Retinal pigment epithelial cell (primary cell): ENCODE measurements around the gene FBXL7.

ENCODE experiments used
- DNase-seq: peaks from one replicate; pipeline ENCODE4 v3.0.0-alpha.2; 2010; ENCODE audit warnings: low read depth
- H3K4me3 ChIP-seq: 2 replicates; pipeline ENCODE4 v1.5.1; 2011; ENCODE audit warnings: mild to moderate bottlenecking, low read length, control low read depth, moderate library complexity
- TF ChIP-seq, protein P1 (sequence below): conservative IDR thresholded peaks from 2 replicates; pipeline ENCODE4 v1.5.1; 2011; ENCODE audit warnings: low read depth, low read length, control low read depth, inconsistent platforms

The FBXL7 gene

DNA sequence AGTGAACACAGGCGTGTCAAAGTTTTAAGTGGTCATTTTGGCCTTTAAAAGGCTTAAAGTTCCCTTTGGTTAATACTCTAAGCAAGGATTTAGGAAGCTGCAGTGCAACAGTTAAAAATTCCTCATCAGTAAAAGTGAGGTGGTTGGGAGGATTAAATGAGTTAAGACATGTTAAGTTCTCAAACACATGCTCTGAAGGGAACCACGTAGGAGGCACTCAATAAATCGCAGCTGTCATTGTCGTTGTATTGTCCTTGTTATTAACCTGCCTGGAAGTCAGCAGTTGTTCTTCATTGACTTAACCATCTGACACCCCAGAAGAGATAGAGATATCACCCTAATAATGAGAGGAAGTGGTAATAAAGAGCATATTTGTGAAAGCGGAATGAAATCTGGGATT, 432.1 kb downstream of the FBXL7 start:
- DNase-seq: peak; percentile 41
- no peak overlapping the region for H3K4me3 ChIP-seq
- TF ChIP-seq, protein P1, sequence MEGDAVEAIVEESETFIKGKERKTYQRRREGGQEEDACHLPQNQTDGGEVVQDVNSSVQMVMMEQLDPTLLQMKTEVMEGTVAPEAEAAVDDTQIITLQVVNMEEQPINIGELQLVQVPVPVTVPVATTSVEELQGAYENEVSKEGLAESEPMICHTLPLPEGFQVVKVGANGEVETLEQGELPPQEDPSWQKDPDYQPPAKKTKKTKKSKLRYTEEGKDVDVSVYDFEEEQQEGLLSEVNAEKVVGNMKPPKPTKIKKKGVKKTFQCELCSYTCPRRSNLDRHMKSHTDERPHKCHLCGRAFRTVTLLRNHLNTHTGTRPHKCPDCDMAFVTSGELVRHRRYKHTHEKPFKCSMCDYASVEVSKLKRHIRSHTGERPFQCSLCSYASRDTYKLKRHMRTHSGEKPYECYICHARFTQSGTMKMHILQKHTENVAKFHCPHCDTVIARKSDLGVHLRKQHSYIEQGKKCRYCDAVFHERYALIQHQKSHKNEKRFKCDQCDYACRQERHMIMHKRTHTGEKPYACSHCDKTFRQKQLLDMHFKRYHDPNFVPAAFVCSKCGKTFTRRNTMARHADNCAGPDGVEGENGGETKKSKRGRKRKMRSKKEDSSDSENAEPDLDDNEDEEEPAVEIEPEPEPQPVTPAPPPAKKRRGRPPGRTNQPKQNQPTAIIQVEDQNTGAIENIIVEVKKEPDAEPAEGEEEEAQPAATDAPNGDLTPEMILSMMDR: no peak

DNA sequence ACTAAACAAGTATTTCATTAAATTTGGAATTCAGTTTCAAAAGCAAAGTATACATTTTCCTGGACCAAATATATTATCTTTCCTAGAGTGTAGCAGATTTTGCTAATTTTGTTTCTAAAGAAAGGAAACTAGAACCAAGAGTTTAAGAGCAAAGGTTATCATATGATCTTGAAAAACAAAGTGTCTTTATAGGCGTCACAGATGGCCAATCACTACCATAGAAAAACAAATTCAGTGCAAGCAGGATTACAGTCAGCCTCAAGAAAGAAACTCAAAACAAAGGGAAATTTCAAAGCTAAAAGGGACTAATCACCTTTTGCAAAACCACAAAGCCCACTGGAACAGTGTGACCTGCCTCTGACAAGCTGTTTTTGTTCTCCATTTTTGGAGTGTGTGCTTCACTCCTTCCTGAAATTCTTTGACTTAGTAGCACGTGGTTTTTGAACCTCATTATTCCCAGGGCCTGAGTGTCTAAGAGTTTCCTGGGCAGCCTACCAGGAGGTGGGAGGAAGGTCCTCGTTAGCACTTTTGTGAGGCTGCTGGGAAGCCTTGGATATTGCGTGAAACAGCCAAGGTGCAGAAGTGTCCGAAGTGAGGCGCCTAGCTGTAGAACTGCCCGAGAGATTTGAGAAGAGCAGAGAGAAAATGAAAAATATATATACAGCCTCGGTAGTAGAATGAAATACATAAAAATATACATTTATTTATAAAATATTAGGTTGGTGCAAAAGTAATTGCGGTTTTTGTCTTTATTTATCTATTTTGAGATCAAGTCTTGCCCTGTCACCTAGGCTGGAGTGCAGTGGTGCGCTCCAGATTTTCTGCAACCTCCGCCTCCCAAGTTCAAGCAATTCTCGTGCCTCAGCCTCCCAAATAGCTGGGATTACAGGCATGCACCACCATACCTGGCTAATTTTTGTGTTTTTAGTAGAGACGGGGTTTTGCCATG, 433.6 kb downstream of the FBXL7 start:
- H3K4me3 ChIP-seq: no peak overlapping the region
- TF ChIP-seq, protein P1: no peak
- DNase-seq: peak; percentile 80

DNA sequence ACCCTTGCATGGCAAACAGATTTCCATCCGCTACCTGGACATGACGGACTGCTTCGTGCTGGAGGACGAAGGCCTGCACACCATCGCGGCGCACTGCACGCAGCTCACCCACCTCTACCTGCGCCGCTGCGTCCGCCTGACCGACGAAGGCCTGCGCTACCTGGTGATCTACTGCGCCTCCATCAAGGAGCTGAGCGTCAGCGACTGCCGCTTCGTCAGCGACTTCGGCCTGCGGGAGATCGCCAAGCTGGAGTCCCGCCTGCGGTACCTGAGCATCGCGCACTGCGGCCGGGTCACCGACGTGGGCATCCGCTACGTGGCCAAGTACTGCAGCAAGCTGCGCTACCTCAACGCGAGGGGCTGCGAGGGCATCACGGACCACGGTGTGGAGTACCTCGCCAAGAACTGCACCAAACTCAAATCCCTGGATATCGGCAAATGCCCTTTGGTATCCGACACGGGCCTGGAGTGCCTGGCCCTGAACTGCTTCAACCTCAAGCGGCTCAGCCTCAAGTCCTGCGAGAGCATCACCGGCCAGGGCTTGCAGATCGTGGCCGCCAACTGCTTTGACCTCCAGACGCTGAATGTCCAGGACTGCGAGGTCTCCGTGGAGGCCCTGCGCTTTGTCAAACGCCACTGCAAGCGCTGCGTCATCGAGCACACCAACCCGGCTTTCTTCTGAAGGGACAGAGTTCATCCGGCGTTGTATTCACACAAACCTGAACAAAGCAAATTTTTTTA, 436.7 kb downstream of the FBXL7 start:
- no peak for DNase-seq
- no peak overlapping the region for H3K4me3 ChIP-seq
- TF ChIP-seq, protein P1: no peak

DNA sequence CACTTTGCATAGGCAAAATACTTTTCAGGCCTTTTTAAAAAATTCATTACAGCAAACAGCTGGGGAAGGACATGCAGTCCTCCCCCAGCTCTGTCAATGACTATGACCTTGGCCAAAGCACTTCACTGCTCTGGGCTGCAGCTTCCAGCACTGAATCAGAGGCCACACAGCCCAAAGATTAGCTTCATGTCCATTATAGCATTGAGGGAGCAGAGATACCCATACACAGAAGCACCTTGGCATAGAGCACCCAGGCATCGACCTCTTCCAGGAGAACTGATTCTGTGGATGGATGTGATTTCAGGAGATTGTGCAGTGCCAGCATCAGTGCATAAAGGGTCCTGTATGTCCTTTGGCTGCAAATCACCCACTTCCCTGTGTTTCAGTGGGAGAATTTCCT, 437.7 kb downstream of the FBXL7 start:
- no peak overlapping the region for H3K4me3 ChIP-seq
- TF ChIP-seq, protein P1: no peak
- DNase-seq: no peak

DNA sequence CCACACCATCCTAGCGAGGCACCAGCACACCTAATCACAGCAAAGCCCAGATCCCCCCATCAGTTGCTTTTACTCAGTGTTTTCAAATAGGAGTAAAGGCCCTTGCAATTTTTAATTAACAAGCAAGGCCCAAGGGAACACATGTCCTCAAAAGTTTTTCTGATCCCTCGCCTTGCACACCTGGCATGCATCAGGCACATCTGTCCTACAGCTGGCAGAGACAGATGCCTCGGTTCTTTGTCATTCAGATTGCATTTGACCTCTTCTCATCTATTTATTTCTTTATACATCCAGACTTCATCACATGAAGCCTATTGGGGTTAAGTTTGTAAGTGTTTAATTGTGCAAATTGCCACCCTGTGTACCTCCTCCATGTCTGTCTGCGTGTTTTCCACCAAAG, 438.2 kb downstream of the FBXL7 start:
- no peak for DNase-seq
- TF ChIP-seq, protein P1: no peak
- H3K4me3 ChIP-seq: no peak overlapping the region

DNA sequence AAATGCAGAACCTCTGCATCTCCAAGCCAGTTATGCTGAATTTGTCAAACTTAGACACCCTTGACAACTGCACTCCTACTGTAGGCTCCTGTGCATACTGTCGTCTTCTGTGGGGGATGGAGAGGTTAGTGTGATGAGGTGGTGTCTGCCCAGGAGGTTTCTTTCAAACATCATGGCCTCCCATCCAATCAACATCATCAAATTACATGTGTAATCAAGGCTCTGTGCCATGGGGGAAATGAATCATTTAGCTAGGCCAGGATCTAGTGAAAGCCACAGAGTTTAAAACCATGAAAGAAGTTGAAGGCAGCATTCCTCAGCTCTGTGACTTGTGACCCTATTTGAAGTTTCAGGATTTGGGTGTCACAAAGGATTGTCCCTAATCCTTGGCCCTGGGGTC, 439.0 kb downstream of the FBXL7 start:
- H3K4me3 ChIP-seq: no peak overlapping the region
- TF ChIP-seq, protein P1: no peak
- peak; percentile 10 for DNase-seq

DNA sequence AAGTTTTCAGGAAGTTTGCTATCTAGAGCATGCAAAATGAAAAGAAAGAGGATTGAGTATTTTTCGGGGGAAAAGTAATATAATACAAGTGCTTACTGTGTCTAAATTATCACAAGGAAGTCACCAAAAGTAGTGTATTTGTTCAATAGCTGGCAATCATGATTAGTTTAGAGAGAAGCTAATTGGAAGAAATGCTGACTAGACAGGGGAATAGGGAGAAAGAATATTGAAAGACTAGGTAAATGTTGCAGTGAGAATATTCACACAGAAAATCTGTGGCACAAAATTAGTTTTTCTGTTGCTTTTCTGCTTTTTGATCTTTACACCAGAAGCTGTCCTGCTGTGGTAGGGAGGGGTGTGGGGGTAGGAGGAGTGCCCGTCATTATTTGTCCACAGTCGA, 440.9 kb downstream of the FBXL7 start:
- H3K4me3 ChIP-seq: no peak overlapping the region
- no peak for DNase-seq
- TF ChIP-seq, protein P1: no peak
